Activated T-cell treated with anti-CD3 and anti-CD28 coated beads, Interleukin-2, amount 50 U/mL, for 72 hours (primary cell): ENCODE measurements around the gene TBC1D21. TPM values are rescaled to one million over a fixed set of nuclear protein-coding genes. Genes with fewer than 3 reads are reported as not detected.
A peak's percentile ranks its signal among the peaks of the same experiment; 100 is the strongest.

Source experiments
- ATAC-seq, 2 donors: fragments of 150-1000 bp; cut with Tn5 transposase; replicated peaks in 1 of 2; 2 replicates each; pipeline ENCODE4 v1.10.0; 2021; ENCODE audit warnings: moderate library complexity in 2 of 2, mild to moderate bottlenecking in 1 of 2
- DNase-seq, 2 donors: peaks; one replicate each; pipeline ENCODE4 v3.0.0; 2021 to 2022; ENCODE audit warnings: mixed read lengths in 1 of 2
- H3K27ac Mint-ChIP-seq: one replicate; pipeline ENCODE4 v1.8.0; 2022; ENCODE audit warnings: mild to moderate bottlenecking, moderate library complexity, mixed read lengths
- H3K27me3 Mint-ChIP-seq: one replicate; pipeline ENCODE4 v1.8.0; 2022; ENCODE audit warnings: low read depth, mixed read lengths
- H3K36me3 Mint-ChIP-seq, 2 donors: one replicate each; pipeline ENCODE4 v1.8.0; 2022; ENCODE audit warnings: mixed read lengths in 2 of 2, mild to moderate bottlenecking in 1 of 2; ENCODE audit not compliant: insufficient read depth in 2 of 2
- H3K4me1 Mint-ChIP-seq: one replicate; pipeline ENCODE4 v1.8.0; 2022; ENCODE audit warnings: low read depth, mixed read lengths
- H3K4me3 Mint-ChIP-seq, 2 donors: one replicate each; pipeline ENCODE4 v1.8.0; 2022; ENCODE audit warnings: mild to moderate bottlenecking in 2 of 2, mixed read lengths in 2 of 2, moderate library complexity in 2 of 2
- H3K9me3 Mint-ChIP-seq, 2 donors: one replicate each; pipeline ENCODE4 v1.8.0; 2022; ENCODE audit warnings: mixed read lengths in 2 of 2
- total RNA-seq, 2 donors: library from RNA; stranded (reverse); gene quantifications; one replicate each; pipeline ENCODE4 v1.2.3, GENCODE V29; 2022

The TBC1D21 gene
- total RNA-seq, 2 donors from 2014 or later, result not detected

DNA sequence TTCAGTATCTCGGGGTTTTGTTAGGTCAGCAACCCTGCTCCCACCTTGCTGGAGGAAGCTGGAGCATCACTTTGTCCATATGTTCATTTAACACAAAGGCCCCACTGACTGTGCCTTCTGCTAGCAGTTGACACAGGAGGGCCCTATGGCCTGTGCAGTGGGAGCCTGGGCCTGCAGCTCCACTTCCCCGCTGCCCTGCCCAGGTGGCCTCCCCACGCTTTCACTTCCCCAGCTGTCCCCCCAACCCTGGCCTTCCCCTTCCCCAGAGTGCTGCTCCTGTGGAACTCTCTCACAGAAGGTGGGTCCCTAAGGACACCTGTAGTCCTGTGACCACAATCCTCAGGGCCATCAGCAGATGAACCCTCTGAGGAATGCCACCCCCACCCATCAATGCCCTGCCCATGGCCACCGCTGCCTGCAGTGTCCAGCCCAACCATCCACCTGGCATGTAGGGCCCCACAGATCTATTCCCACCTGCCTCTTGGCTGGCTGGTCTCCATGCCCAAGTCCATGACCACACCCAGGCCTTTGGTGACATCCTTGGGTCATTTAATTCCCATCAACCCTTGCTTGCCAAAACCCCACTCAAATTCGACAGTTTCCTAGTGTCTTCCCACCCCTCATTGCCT is 13.5 kb downstream of the TBC1D21 start:
- H3K9me3 Mint-ChIP-seq, result no peaks in the 10 kb centered on the region
- H3K4me1 Mint-ChIP-seq, result no peaks in the 10 kb centered on the region
- DNase-seq, result no peak
- no peak for ATAC-seq
- H3K27ac Mint-ChIP-seq, result no peak overlapping the region
- H3K27me3 Mint-ChIP-seq, result peaks cover 12% of the 10 kb centered on the region
- H3K36me3 Mint-ChIP-seq, result no peaks in the 10 kb centered on the region
- H3K4me3 Mint-ChIP-seq, result no peak overlapping the region

GRCh38 chr15:73887481-73887880 is 14.1 kb downstream of the TBC1D21 start:
- no peaks in the 10 kb centered on the region for H3K4me1 Mint-ChIP-seq
- H3K36me3 Mint-ChIP-seq, result no peaks in the 10 kb centered on the region
- H3K27me3 Mint-ChIP-seq, result peaks cover 6% of the 10 kb centered on the region
- ATAC-seq, result no peak
- H3K9me3 Mint-ChIP-seq, result no peaks in the 10 kb centered on the region
- DNase-seq, result no peak
- H3K4me3 Mint-ChIP-seq, result no peak overlapping the region
- no peak overlapping the region for H3K27ac Mint-ChIP-seq

DNA sequence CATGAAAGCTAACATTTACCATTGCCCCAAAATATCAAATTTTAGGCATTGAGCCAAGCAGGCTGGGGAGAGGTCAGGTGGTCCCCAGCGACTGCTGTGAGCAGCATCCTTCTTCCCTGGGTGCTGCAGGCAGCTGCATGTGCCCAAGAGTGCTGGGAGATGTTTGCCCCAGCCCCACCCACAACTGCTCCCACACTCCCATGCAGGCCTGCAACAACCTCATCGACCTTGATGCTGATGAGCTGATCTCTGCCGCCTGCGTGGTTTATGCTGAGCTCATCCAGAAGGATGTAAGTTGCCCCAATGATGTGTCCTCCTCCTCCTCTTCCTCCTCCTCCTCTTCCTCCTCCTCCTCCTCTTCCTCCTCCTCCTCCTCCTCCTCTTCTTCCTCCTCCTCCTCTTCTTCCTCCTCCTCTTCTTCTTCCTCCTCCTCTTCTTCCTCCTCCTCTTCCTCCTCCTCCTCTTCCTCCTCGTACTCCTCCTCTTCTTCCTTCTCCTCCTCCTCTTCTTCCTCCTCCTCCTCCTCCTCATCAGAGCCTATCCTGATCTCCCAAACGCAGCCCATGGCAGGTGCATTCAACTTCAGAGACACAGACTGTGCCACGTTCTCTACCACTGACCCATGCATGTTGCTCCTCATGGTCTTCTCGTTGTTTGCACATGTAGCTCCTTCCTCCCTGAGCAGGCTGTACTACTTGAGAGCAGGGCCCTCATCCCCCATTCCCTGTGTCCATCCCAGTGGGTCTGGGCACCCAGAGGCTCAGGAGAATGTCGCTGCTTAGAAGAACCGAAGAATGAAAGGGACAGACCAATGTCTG is 15.1 kb downstream of the TBC1D21 start:
- ATAC-seq (no peak), DNase-seq (no peak)
- H3K36me3 Mint-ChIP-seq, result no peaks in the 10 kb centered on the region
- H3K9me3 Mint-ChIP-seq, result peaks cover 2% of the 10 kb centered on the region in 2 donors
- no peaks in the 10 kb centered on the region for H3K4me1 Mint-ChIP-seq
- no peak overlapping the region for H3K27ac Mint-ChIP-seq
- no peak overlapping the region for H3K4me3 Mint-ChIP-seq
- H3K27me3 Mint-ChIP-seq, result peaks cover 5% of the 10 kb centered on the region

GRCh38 chr15:73889053-73889761 is 15.8 kb downstream of the TBC1D21 start:
- Mint-ChIP-seq H3K9me3 (peaks cover 2% of the 10 kb centered on the region in 2 donors), H3K4me3 (no peak overlapping the region), H3K4me1 (no peaks in the 10 kb centered on the region), H3K27ac (no peak overlapping the region), H3K36me3 (no peaks in the 10 kb centered on the region), H3K27me3 (peaks cover 5% of the 10 kb centered on the region)
- DNase-seq (no peak), ATAC-seq (no peak)

DNA sequence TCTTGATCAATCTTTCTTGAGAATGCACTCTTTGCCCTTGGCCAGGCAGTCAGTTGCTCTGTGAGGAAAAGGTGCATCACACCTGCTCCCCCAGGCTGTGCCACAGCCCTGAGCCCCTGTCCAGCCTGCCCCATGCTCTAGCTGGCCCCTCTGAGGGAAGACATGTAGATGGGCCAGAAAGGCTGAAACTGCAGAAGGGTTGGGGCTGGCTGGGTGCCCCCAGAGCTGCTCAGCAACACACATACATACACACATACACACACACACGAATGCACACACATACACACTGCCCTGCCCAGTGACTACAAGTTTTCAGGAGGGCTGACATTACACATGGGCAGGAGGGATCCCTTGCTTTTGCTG is 16.4 kb downstream of the TBC1D21 start:
- Mint-ChIP-seq H3K4me3 (no peak overlapping the region), H3K4me1 (no peaks in the 10 kb centered on the region), H3K27ac (no peak overlapping the region), H3K9me3 (peaks cover 2% of the 10 kb centered on the region in 2 donors), H3K27me3 (peaks cover 5% of the 10 kb centered on the region), H3K36me3 (no peaks in the 10 kb centered on the region)
- DNase-seq, result no peak
- no peak for ATAC-seq

DNA sequence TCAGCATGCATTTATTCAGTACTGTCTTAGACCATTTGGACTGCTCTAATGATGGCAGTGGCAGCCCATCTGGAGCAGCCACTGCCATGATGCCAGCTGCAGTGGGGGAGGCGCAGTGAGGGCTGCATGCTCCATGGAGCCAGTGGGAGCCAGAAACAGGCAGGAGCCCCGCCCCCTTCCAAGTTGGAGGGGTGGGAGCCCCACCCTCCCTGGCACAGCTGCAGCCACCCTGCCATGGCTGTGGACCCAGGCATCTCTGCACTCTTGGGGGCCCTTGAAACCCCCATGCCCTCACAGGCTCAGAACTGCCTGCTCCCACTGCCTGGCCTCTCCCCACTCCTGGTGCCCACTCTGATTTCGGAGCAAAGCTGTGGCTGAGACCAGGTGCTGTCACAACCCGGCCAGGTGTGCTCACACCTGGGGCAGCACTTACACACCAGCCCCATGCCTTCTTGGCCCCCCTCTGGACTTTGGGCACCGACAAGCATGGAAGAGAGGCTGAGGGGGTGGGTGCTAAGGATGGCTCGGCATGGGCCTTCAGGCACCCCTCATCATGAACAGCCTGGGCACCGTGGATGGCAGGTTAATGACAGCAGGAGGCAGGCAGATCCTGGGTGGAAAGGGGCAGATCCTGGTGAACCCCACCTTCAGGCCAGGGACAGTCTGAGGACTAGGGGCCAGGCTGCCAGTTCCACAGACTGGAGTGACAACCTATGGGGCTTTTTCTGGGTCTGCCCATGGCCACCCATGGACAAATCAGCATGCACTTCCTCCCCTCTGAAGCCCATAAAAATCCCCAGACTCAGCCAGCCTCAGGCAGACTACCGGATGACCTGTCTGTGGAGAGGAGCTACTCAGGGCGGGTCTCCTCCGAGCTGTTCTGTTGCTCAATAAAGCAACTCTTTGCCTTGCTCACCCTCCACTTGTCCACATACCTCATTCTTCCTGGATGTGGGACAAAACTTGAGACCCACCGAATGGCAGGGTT is 18.3 kb downstream of the TBC1D21 start:
- DNase-seq (no peak), ATAC-seq (no peak)
- H3K4me3 Mint-ChIP-seq, result no peak overlapping the region
- H3K9me3 Mint-ChIP-seq, result peaks cover 2% of the 10 kb centered on the region in 2 donors
- H3K36me3 Mint-ChIP-seq, result no peaks in the 10 kb centered on the region
- no peak overlapping the region for H3K27ac Mint-ChIP-seq
- H3K27me3 Mint-ChIP-seq, result peaks cover 5% of the 10 kb centered on the region
- no peaks in the 10 kb centered on the region for H3K4me1 Mint-ChIP-seq

GRCh38 chr15:73892446-73893226 is 19.3 kb downstream of the TBC1D21 start:
- ATAC-seq, result no peak
- Mint-ChIP-seq H3K27me3 (peaks cover 5% of the 10 kb centered on the region), H3K4me3 (no peak overlapping the region), H3K4me1 (no peaks in the 10 kb centered on the region), H3K9me3 (peaks cover 2% of the 10 kb centered on the region in 2 donors), H3K36me3 (no peaks in the 10 kb centered on the region), H3K27ac (no peak overlapping the region)
- DNase-seq, result no peak

DNA sequence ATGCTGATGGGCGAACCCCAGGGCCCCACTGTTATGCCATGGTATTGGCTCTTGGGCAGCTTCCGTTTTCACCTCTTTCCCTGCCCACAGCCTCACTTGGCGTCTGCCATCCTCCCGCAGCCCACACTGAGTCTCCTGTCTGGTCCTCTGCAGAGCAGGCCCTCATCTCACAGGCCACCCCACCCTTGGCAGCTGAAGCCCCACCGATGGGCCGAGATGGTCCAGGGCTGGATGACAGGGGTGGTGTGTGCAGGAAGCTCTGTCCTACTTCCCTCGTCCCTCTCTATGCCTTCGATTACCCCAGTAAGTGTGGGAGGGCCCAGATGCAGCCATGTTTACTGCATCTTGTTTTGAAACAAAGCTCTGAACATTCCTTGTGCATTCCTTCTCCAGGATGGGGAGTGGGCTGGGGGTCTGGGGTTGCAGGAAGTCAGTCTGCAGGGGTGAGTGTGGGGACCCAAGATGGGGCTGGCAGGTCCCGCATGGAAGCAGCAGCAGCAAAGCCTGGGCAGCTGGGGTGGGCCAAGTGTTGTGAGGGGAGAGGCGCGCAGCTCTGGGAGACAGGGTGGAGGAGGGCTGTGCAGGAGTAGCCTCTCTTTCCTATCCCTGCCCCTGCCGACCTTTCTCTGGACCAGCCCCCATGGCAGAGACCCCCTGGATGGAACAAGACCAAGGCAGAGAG is 20.9 kb downstream of the TBC1D21 start:
- peaks cover 5% of the 10 kb centered on the region for H3K27me3 Mint-ChIP-seq
- DNase-seq, result no peak
- H3K27ac Mint-ChIP-seq, result no peak overlapping the region
- ATAC-seq, result no peak
- no peak overlapping the region for H3K4me3 Mint-ChIP-seq
- H3K4me1 Mint-ChIP-seq, result no peaks in the 10 kb centered on the region
- H3K9me3 Mint-ChIP-seq, result peaks cover 2% of the 10 kb centered on the region in 2 donors
- H3K36me3 Mint-ChIP-seq, result no peaks in the 10 kb centered on the region

DNA sequence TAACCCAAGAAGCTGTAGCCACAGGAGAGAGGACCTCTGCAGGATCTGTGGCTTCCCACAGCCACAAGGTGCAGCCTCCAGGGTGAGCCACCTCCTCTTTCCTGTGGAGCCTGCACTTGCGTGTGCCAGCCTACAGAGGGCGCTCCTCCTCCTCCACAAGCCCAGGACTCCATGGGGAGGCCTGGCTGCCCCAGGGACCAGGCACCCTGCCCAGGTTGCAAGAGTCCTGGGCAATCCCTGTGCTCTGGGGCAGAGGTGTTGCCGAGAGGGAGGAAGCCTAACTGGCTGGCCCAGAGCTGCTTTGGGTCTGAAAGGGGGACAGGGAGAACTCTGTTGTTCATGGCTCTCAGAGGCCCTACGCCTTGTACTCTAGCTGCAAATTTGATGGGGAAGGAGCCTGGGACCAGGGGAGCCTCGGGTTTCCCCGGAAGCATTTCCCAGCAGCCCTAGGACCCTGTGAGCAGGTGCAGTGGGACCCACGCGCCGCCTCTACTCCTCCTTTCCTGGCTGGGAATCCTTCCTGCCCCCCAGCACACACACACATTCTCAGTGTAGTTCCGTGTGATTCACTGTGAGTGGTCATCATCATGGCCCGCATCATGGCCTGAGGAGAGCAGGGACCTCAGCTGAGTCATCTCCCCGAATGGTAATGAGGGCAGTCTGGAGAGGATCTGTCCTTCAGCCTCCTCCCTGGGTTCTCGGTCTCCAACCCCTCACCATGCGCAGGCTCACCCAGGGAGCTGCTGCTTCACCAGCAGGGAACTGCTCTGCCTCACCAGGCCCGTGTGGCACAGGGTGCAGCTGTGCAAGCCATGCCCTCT is 24.3 kb downstream of the TBC1D21 start:
- Mint-ChIP-seq H3K4me1 (no peaks in the 10 kb centered on the region), H3K36me3 (no peaks in the 10 kb centered on the region), H3K9me3 (peaks cover 2% of the 10 kb centered on the region in 2 donors), H3K27me3 (no peaks in the 10 kb centered on the region), H3K4me3 (no peak overlapping the region), H3K27ac (no peak overlapping the region)
- ATAC-seq (peak; percentile 85 to 89), DNase-seq (peak; percentile 63 to 75)

DNA sequence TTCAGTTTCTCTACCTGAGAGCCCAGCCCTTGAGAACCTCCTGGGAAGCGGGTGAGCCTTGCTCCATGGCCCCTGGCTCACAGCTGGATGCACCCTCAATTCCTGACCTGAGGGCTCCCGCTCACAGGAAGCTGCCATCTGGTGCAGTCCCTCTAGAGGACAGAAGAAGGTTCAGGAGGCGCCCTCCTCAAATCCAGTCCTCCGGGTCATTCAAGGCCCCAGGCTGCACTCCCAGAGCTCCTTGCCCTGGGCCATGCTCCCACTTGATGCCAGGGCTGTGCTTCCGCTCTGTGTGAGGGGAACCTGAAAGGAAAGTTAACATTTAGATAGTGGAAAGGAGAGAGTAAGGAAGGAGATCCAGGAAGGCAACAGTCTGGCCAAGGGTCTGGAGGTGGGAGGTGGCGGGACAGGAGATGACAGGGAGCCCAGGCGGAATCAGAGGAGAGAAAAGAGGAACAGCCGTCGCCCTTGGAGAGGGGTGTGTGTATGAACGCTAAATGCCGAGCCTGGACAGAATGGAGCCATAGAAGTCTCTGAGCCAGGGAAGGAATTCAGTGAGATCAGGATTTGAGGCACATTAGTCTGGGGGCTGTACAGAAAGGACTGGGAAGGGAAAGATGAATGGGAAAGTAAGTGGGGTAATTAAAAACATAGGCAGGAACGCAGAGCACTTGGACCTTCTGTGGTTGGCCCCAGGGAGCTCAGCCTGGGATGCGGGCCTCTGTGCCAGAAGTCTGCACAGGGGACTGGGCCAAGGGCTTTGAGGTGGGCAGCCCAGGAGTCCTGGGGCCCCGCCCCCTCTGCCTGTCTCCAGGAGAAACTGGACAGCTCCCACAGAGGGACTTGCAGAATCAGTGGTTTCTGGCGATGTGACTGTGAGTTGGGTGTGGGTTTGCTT is 26.1 kb downstream of the TBC1D21 start:
- Mint-ChIP-seq H3K4me1 (no peaks in the 10 kb centered on the region), H3K27me3 (no peaks in the 10 kb centered on the region), H3K4me3 (no peak overlapping the region), H3K36me3 (no peaks in the 10 kb centered on the region), H3K9me3 (no peaks in the 10 kb centered on the region), H3K27ac (no peak overlapping the region)
- DNase-seq, result no peak
- no peak for ATAC-seq
